Activated CD4-positive, CD25-positive, alpha-beta regulatory T cell treated with anti-CD3 and anti-CD28 coated beads, Interleukin-2, amount 50 U/mL, for 24 hours (primary cell): ENCODE data around the gene SHC1.

Experiments used
- ATAC-seq, 2 donors: fragments of 150-1000 bp; cut with Tn5 transposase; one replicate each; pipeline ENCODE4 v1.10.0; 2021; ENCODE audit warnings: mild to moderate bottlenecking in 1 of 2, moderate library complexity in 1 of 2

Gene SHC1

DNA sequence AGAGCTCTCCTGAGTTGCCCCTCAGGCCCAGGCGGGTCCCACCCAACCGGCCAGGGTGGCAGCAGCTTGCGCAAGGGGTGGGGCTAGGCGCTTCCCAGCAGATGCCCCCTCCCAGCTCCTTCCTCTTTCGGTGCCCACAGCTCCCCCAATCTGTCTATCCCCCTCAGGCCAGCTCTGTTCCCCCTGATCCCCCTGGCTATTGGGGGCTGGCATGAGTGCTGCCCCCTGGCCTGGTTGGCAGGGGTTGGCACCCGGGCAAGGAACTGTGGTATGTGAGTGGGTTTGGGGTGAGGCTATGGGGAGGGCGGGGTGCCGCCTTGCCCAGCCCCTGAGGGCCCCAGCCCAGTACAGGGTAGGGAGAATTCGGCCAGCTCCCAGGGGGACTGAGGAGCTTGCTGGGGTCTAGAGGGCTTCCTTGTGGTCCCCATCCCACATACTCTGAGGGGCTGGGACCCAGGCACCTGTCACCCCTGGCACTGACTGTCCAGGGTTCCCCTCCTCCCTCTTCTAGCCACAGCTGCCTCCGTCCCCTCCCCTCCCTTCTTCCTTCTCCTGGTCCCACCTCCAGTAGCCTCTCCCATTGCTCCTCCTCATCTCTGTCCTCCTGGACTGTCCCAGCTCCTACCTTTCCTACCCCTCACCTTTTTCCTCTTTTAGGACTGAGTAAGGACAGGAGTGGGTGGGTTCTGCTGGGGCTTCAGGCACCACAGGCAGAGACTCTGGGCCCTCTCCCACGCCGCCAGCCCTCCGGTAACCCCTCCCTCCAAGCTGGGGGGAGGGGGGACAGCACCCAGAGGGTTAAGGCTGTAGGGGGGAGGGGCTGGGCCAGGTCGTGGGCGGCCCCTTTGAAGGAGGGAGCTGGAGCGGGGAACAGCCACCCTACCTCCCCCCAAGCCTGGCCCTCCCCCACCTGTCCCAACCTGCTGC lies 37.7 kb upstream of the SHC1 start:
- ATAC-seq: peak; percentile 10 to 28

DNA sequence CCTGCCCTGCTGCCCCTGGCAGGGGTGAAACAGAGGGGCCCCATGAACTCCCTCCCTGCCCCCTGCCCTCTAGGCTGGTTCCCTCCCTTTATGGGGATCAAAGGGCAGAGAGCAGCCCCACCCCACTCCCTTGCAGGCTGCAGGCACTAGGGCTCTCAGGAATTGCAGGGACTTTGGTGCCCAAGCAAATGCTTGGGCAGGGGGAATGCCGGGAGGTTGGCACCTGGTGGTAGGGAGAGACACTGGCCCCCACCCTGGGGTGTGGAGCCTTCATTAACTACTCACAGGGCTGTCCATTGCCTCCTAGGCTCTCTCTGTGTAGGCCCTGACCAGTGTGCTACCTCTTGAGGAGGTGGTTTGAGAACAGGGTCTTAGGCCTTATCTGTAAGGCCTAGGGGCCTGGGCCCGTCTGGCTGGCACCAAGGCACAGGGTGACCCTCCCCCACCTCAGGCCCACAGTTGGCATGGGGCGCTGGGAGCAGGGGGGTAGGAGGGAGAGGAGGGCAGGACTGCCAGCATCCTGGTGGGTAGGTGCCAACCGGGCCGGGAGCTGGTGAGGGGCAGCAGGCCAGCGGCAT lies 36.8 kb upstream of the SHC1 start:
- no peak for ATAC-seq

DNA sequence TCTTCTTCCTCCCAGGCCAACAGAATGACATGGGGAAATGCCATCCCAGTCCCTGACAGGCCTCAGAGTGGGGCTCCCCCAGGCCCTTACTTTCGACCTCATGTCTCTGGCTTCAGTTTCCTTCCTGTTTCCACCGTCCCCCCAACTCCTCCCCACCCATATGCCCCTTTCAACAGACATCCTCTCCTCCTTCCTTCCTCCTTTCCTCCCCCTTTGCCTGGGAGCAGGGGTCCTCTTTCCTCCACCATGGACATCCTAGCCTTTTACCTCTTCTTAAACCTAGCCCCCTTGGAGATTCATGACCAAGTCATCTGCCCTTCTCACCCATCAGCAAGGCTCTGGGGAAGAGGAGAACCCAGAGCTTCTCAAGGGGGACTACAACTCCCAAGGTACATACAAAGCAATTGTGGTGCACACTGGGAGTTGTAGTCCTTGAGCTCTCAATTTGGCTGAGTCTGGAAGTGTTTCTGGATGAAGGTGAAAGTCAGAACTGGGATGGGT lies 36.1 kb upstream of the SHC1 start:
- ATAC-seq: peak; percentile 23 to 26

DNA sequence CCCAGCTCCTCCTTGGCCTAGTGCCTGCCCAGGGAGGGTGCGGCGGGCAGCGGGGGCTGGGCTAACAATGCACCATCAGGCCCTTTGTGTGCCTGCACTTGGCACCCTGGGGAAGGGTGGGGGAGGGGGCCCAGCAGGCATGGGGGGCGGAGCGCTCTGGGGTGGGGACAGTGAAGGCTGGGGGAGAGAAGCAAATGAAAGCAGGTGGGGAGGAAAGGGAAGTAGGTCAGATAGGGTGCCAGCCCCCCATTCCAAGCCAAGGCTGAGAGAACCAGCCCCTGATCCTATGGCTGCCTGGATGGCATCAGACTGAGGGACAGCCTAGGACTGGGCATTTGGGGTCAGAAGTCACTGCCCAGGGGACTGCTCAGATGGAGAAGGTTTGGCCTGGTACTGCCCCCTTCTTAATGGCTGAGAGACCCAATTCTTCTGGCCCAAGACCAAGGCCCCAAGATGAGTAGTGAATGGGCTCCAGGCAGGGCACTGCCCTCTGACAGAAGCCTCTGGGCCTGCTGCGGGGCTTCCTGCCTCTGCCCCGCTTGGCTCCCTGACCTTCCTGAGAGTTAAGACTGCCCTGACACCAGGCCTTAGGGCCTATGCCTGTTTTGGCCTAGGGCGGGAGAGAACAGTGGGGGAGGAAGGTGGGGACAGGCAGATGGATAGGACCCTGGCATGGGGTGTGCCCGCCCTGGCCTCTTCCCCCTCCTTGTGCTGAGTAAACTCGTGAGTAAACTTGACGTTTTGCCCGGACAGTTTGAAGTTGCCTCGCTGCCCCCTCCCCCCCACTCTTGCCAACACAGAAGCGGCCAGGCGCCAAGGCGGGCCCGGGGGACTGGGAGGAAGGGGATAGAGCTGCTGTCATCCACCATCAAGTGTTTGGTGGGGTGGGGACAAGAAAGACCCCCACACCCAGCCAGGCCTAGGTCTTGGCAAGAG lies 34.8 kb upstream of the SHC1 start:
- no peak for ATAC-seq

DNA sequence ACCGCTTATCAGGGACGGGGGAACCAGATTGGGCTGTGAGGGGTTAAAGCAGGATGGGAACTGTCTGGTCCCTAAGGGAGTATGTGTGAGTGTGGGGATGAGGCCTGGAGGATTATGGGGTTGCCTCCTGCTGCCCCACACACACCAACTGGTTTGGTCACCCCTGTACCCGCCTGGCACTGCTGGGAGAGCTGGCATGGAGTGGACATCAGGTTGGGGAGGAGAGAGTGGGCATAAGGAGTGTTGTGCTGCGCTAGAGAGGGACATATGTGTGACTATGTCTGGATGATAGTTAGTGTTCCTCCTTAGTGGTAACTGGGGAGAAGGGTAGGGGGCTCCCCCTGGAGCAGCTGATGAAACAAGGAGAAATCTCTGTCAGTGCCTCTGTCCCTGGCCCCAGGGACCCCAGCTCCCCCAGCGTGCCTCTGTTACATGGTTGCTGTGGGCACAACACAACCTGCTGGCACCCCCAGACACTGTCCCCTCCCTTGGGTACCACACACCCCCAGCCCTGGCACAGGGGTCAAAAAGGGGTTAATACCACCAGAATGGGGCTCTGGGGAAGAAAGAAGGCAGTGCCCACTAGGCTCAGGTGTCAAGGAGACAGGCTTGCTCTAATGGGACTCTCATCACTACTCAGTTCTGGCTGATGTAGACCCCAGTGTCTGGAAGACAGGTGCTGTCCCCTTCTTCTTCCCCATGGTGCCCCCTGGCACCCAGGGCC lies 34.0 kb upstream of the SHC1 start:
- ATAC-seq: no peak

DNA sequence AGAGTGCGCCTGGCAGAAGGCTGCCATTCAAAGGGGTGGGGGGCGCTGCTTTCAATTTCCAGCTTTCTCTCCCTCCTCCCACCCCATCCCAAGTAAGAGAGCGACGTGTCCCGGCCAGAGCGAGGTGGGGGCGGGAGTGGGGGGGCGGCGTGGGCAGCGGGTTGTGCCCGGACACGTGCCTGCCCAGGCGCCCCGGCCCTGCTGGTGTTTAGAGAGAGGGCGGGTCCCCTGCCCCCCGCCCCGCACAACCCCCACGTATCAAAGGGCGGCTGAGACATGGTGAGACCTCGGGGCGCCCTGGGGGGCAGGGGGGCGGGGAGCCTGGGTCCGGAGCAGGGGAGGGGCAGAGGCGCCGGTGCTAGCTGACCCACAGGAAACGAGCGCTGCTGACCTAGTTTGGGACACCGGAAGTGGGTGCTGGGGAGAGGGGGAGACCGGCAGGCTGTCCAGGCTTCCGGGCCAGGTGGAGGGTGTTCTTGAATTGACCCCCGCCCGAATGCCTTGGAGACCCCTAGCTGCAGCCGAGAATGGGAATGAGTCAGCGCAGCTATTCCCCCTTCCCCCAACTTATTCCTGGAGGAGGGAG lies 33.3 kb upstream of the SHC1 start:
- ATAC-seq: no peak

DNA sequence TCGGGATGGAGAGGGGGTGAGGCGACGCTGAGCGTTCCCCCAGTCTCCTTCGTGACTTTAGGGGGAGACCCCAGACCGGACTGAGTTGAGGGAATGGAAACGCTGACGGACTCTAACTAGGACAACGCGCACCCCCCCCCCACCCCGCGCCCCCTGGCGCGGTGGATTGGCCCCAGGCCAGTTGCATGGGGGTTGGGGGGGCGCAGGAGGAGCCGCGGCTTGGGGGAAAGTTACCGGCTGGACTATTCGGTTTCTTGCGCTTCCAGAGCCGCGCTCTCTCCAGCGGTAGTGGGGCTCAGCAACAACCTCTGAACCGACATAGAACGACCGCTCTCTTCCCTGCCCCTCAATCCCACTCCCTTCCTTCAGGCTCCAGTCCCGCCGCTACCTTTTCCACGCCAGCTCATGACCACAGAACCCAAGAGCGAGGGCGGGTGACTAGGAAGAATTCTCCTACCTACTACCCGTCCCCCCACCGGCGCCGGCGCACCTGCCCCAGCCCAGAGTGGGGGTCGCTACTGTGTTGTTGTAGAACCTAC lies 32.7 kb upstream of the SHC1 start:
- no peak for ATAC-seq

DNA sequence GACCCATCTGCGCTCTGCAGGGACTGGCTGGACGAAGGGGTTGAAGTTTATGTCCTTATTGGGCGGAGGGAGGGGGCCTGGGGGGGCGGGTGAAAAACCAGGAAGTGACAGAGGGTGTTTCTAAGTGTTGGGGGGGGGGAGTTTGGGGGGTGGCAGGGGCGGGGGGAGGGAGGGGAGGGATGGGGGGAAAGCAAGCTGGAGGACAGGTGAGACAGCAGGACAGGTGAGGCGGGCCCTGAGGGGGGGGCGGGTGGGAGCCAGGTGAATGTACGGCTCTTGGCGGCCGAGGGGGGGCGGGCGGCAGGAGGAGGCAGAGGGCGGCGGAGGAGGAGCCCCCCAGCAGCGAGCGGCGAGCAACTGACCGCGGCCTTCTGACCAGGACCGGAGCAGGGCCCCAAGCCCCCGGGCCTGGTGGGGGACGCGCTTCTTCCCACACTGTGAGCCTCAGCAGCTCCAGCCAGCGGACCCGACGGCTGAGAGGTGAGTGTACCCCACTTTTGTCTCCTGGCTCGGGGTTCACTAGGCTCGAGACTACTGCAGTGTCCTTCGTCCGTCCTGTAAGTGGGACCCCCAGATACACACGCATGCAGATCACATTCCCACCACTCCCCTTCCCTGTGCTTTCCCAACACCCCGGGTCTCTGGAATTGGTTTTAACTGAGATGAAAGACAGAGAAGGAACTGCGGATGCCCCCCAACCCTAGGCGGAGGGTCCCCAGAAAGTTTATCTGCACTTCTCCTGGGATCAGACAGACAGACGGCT lies 32.1 kb upstream of the SHC1 start, which contains the start of gene ZBTB7B:
ZBTB7B (plus strand) TSS at position 339 of the 763 bp plus-strand sequence. CDS start 11,859 bp downstream, outside the sequence.
- ATAC-seq: peak in 1 of 2 donors; percentile 1

DNA sequence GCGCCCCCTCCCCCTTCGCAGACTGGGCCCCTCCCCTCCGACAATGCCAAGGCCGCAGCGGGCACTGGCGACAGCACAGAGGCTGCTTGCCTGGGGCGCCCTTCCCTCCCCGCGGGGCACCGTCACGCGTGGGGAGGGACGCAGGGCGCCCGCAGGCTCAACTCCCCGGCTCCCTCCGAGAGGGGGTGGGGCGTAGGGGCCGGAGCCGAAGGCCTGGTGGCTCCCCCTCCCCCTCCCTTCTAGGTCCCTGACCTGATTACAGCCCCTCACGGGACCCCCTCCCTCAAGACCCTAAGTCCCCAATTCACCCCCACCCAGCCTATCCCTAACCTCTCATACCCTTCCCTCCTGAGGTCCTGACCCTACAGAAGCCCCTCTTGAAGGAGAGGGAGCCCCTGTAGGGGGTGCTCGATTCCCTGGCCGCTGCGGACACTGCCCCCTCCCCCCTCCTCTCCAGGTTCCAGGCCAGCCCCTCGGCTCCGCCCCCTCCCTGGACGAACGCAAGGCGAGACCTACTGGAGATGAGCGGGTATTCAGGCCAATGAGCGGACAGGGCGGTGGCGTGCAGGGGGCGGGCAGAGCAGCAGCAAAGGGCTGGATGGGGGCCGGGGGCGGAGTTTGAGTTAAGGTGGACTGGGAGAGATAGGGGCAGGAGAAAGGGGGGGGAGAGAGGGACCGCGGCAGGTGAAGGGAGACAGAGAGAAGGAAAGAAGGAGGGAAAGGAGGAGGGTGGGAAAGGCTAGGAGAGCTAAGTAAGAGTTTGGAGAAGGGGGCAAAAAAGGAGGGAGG lies 31.3 kb upstream of the SHC1 start:
- ATAC-seq: peak; percentile 78 to 81

DNA sequence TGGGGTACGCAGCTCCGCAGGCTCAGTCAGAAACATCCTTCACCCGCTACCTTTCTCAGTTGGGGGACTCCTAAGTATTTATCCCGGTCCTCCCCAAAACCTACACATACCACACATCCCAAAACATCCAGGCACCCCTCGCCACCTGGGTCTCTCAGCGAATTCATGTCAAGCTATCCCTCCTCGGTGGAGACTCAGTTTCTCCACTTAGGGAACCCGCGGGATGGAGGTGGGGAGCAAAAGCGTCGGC lies 30.8 kb upstream of the SHC1 start:
- ATAC-seq: no peak

DNA sequence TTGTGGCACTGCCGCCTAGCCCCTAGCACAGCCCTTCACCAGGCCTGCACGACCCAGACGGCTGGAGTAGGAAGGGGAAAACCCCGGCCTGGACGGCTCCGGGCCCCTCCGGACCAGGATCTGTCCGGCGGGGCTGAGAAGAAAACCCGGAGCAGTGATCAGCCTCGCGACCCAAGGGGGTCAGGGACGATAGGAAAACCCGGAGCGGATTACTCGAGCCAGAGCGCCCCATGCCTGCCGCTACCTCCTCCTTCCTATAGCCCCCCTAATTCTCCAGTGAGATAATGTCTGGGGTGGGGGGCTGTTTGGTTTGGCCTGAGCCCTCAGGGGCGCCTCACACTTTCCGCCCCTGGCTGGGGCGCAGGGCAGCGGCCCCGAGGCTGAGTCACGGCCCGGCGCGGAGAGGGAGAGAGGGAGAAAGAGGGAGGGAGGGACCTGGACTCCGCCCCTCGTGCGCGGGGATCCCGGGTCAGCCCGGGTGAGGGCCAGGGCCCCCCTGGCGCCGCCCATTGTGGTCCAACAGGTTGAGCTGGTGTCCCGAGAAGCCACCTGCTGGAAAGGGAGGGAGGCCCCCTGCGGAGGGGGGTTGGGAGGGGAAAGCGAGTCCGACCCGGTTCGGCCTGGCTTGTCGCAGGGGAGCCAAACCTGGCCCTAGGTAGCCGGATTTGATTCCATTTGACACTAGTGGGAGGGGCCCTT lies 30.3 kb upstream of the SHC1 start:
- peak; percentile 48 to 51 for ATAC-seq

DNA sequence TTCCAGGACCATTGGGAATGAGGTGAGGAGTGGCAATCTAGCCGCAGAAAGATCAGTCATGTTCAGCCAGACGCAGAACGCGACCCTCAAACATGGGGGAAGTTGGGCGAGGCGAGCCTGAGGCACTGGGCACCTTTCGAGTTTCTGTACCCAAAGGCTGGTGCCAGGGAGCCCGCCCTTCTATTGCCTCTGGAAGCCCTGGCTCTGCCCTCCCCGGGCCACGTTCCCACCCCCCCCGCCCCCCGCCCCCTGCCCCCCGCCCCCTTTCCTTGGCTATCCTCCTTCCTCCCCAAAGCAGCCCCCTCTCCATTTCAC lies 29.8 kb upstream of the SHC1 start:
- ATAC-seq: no peak

DNA sequence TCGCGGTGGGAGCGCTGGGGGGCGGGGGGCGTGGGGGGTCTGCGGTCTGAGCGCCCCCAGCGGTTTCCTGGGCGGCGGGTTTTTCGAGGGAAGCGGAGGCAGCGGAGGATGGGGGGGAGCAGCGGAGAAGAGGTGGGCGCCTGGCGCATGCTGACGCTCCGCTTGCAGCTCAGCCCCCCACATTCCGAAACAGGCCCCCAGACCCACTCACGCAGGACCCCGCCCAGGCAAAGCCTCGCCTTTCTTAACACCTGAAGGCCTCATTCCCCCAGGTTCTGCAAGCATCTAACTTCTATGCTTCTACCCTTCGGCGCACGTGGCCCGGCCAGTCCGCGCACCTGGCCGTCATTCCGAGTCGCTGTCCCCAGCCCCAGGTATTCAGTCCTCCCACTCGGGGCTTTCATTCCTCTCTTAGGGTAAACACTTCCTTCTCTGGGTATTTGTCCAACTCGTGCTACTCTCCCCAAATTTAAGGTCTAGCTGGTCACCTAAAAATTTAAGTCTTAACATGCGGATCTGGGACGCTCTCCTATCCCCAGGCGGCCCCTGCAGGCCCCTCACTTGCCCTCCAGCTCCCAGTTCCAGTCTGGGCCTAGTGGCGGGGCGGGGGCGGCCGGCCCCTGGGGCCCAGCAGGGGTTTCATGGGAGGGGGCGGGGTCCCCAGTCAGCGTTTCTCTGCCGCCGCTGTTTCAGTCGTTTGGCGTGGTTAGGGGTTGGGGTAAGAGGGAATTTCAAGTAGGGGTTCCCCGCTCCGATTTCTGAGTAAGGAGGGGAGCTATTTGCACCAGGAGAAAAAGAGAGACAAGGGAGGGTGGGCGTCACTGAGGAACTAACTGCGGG lies 29.2 kb upstream of the SHC1 start:
- ATAC-seq: no peak

DNA sequence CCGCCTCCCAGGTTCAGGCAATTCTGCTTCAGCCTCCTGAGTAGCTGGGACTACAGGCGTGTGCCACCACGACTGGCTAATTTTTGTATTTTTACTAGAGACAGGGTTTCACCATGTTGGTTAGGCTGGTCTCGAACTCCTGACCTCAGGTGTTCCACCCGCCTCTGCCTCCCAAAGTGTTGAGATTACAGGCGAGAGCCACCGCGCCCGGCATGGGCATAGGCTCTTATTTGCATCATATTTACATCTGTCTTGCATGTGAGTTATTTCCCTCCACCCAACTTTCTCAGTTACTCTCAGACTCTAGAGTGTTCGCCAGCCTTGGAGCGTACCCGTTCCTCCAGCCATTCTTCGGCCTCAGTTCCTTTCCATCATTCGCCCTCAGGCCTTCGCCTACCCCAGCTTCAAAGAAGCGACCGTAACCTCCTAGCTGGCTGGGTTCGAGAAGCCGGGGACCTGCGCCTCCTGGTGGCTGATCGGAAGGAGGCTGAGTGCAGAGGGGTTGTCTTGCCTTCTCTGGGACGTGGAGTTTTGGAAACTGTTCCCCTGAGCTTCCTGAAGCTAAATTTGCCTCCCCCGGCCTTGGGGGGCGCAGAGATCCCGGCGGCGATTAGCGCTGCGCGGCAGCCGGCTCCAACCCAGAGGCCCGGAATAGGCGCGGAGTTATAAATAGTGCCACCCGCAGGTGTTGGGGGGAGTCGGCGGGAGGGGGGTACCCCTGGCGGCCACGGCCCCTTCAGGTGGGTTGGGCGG lies 28.4 kb upstream of the SHC1 start:
- ATAC-seq: peak in 1 of 2 donors; percentile 7

DNA sequence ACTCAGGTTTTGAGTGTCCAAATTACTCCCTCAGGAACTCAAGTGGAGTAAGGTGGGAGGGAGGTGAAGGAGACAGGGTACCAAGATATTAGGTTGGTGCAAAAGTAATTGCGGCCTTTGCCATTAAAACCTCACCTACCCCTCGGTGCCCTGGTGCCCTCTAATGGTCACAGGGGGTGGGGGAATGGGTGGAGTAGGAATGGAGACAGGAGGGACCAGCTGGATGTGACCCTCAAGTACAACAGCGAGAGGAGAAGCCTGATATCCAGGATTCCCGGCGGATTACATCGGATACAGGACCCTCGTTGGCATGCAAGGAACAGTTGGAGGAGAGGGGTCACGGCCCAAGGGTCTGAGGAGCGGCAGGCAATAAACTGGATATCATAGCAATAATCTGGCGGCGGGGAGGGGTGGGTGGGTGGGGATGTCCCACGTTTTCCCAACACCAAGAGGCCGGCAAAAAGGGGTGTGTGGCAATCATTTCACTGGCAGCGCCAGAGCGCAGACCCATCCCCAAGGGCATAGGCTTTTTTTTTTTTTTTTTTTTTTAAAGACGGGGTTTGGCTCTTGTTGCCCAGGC lies 27.7 kb upstream of the SHC1 start:
- ATAC-seq: no peak

DNA sequence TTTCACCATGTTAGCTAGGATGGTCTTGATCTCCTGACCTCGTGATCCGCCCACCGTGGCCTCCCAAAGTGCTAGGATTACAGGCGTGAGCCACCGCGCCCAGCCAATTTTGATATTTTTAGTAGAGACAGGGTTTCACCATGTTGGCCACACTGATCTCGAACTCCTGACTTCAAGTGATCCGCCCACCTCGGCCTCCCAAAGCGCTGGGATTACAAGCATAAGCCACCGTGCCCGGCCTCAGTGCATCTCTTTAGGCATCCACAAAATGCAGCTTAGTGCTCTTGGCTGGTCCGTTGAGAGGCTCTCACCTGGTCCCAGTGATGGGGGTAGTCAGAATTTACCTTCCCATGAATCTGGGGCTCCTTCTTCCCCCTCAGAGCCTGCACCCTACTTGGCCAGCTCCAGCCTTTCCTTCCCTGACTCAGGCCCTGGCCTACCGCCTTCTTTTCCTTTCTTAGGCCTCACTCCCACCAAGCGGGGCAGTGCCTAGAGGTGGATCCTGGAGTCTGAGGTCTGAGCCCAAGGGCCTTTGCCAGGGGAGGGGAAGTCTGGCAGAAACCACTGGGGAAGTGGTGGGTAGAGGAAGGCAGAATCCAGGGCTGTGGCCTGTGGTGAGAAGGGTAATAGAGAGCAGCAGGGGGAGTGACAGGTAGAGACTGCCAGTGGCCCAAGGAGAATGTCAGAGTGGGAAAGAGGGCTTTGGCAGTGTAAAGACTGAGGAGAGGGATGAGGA lies 26.6 kb upstream of the SHC1 start:
- no peak for ATAC-seq
